T-helper 2 cell treated with Interferon-gamma antibody and Interleukin-4, amounts not matched to agents 5 μg/mL and 100 μg/mL, for 36 hours (primary cell): Measurements from ENCODE around the gene WDR17.

Source experiments
- DNase-seq: peaks from one replicate; pipeline ENCODE4 v3.0.0; 2021; ENCODE audit warnings: low spot score
- H3K27ac Mint-ChIP-seq: one replicate; pipeline ENCODE4 v1.8.0; 2021; ENCODE audit warnings: mild to moderate bottlenecking, mixed read lengths
- H3K27me3 Mint-ChIP-seq: one replicate; pipeline ENCODE4 v1.8.0; 2021; ENCODE audit warnings: low read depth, mixed read lengths
- H3K36me3 Mint-ChIP-seq: one replicate; pipeline ENCODE4 v1.8.0; 2021; ENCODE audit warnings: low read depth, mixed read lengths
- H3K4me1 Mint-ChIP-seq: one replicate; pipeline ENCODE4 v1.8.0; 2021; ENCODE audit warnings: low read depth, mixed read lengths
- H3K4me3 Mint-ChIP-seq: one replicate; pipeline ENCODE4 v1.8.0; 2022; ENCODE audit warnings: mild to moderate bottlenecking, moderate library complexity, mixed read lengths
- H3K9me3 Mint-ChIP-seq: one replicate; pipeline ENCODE4 v1.8.0; 2021; ENCODE audit warnings: mixed read lengths

Gene WDR17

DNA sequence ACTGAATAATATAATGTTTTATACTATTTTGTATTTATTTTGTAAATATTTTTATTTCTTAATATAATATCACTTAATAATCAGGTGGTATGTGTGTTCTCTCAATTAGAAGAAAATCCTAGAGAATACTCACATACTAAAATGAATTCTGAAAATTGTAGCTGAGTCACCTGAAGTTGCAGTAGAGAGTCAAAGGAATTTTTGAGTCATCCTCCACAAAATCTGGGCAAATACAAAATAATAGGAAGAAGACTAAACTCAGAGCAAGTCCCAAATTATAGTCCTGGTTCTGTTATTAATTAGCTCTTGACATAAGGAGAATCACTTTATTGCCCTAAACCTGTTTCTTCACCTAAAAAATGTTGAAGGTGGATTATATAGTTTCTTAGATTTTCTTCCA is 72.0 kb downstream of the WDR17 start:
- Mint-ChIP-seq H3K27me3 (no peaks in the 10 kb centered on the region), H3K27ac (no peak overlapping the region), H3K9me3 (no peaks in the 10 kb centered on the region), H3K4me3 (no peak overlapping the region), H3K4me1 (no peaks in the 10 kb centered on the region), H3K36me3 (no peaks in the 10 kb centered on the region)
- DNase-seq = no peak

- Mint-ChIP-seq H3K4me3 (no peak overlapping the region), H3K4me1 (no peaks in the 10 kb centered on the region), H3K27me3 (no peaks in the 10 kb centered on the region), H3K36me3 (no peaks in the 10 kb centered on the region), H3K27ac (no peak overlapping the region), H3K9me3 (no peaks in the 10 kb centered on the region)
- DNase-seq = no peak
Measured at GRCh38 chr4:176139518-176139917, 73.9 kb downstream of the WDR17 start.

GRCh38 chr4:176142253-176142652 is 76.6 kb downstream of the WDR17 start:
- DNase-seq = no peak
- H3K27me3 Mint-ChIP-seq = no peaks in the 10 kb centered on the region
- no peaks in the 10 kb centered on the region for H3K9me3 Mint-ChIP-seq
- no peak overlapping the region for H3K27ac Mint-ChIP-seq
- H3K36me3 Mint-ChIP-seq = no peaks in the 10 kb centered on the region
- no peak overlapping the region for H3K4me3 Mint-ChIP-seq
- H3K4me1 Mint-ChIP-seq = no peaks in the 10 kb centered on the region

GRCh38 chr4:176149680-176150355 is 84.2 kb downstream of the WDR17 start:
- Mint-ChIP-seq H3K9me3 (no peaks in the 10 kb centered on the region), H3K4me3 (no peak overlapping the region), H3K4me1 (no peaks in the 10 kb centered on the region), H3K36me3 (no peaks in the 10 kb centered on the region), H3K27me3 (no peaks in the 10 kb centered on the region), H3K27ac (no peak overlapping the region)
- DNase-seq = no peak

DNA sequence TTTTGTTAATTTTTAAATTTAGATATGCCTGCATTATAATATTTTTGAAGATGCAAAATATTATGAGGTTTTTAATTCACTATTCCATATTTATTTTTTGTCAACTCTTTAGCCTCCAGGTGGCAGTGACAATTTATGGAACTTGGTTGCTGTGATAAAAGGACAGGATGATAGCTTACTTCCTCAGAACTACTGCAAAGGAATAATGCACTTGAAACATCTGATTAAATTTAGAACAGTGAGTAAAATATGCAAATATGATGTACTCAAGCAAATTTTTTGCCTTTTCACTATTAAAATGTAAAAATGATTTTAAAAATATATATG is 84.7 kb downstream of the WDR17 start:
- H3K4me3 Mint-ChIP-seq = no peak overlapping the region
- H3K36me3 Mint-ChIP-seq = no peaks in the 10 kb centered on the region
- H3K27me3 Mint-ChIP-seq = no peaks in the 10 kb centered on the region
- DNase-seq = no peak
- H3K27ac Mint-ChIP-seq = no peak overlapping the region
- no peaks in the 10 kb centered on the region for H3K9me3 Mint-ChIP-seq
- H3K4me1 Mint-ChIP-seq = no peaks in the 10 kb centered on the region

- Mint-ChIP-seq H3K36me3 (no peaks in the 10 kb centered on the region), H3K27ac (no peak overlapping the region), H3K4me3 (no peak overlapping the region), H3K27me3 (no peaks in the 10 kb centered on the region), H3K9me3 (no peaks in the 10 kb centered on the region), H3K4me1 (no peaks in the 10 kb centered on the region)
- no peak for DNase-seq
Measured at GRCh38 chr4:176150704-176151103, 85.1 kb downstream of the WDR17 start.

- Mint-ChIP-seq H3K27ac (no peak overlapping the region), H3K27me3 (no peaks in the 10 kb centered on the region), H3K36me3 (no peaks in the 10 kb centered on the region), H3K4me1 (no peaks in the 10 kb centered on the region), H3K4me3 (no peak overlapping the region), H3K9me3 (no peaks in the 10 kb centered on the region)
- no peak for DNase-seq
Measured at GRCh38 chr4:176153124-176153523, 87.5 kb downstream of the WDR17 start.

GRCh38 chr4:176156656-176157055 is 91.0 kb downstream of the WDR17 start:
- Mint-ChIP-seq H3K4me1 (no peaks in the 10 kb centered on the region), H3K9me3 (no peaks in the 10 kb centered on the region), H3K27ac (no peak overlapping the region), H3K4me3 (no peak overlapping the region), H3K27me3 (no peaks in the 10 kb centered on the region), H3K36me3 (no peaks in the 10 kb centered on the region)
- no peak for DNase-seq

- Mint-ChIP-seq H3K27me3 (no peaks in the 10 kb centered on the region), H3K4me3 (no peak overlapping the region), H3K4me1 (no peaks in the 10 kb centered on the region), H3K9me3 (no peaks in the 10 kb centered on the region), H3K36me3 (no peaks in the 10 kb centered on the region), H3K27ac (no peak overlapping the region)
- no peak for DNase-seq
Measured at GRCh38 chr4:176163041-176163440, 97.4 kb downstream of the WDR17 start.

DNA sequence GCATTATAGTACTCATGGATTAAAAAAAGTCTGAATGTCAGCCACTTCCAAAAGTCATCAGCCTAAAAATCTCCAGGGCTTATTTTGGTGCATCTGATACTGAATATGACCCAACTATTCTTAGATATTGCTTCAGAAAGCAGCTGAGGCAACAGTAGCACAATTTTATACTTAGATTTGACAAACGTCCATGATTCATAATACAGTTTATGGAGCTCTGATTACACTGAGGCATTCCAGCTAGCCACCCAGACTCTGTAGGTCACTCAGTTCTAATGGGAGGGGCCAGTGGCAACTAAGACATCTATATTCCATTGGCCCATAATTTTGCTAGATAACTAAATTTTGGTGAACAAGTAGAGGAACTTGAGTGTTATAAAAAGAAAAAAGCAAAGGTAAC is 119.4 kb downstream of the WDR17 start:
- DNase-seq = no peak
- H3K27me3 Mint-ChIP-seq = peaks cover 13% of the 10 kb centered on the region
- H3K36me3 Mint-ChIP-seq = no peaks in the 10 kb centered on the region
- H3K9me3 Mint-ChIP-seq = no peaks in the 10 kb centered on the region
- no peak overlapping the region for H3K27ac Mint-ChIP-seq
- no peak overlapping the region for H3K4me3 Mint-ChIP-seq
- H3K4me1 Mint-ChIP-seq = peaks cover 3% of the 10 kb centered on the region

DNA sequence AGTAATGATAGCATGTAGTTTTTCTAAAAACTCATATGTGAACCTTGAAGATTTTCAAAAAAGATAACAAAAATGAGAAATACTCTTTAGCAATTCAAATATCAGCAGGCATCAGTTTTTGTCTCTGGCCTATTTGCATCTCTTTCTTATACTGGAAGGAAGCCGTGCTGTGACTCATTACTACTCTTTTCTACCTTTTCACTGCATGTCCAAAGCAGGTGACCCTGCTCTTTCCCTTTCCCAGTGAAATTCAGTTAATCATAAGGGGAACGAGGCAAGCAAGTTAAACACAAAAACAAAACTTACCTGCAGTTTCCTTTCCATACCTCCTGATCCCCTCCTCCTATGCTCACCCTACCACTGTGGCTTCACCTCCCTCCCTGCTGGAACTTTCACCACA is 120.4 kb downstream of the WDR17 start:
- Mint-ChIP-seq H3K36me3 (no peaks in the 10 kb centered on the region), H3K4me1 (peaks cover 3% of the 10 kb centered on the region), H3K27ac (no peak overlapping the region), H3K9me3 (no peaks in the 10 kb centered on the region), H3K4me3 (no peak overlapping the region), H3K27me3 (peaks cover 13% of the 10 kb centered on the region)
- DNase-seq = no peak

DNA sequence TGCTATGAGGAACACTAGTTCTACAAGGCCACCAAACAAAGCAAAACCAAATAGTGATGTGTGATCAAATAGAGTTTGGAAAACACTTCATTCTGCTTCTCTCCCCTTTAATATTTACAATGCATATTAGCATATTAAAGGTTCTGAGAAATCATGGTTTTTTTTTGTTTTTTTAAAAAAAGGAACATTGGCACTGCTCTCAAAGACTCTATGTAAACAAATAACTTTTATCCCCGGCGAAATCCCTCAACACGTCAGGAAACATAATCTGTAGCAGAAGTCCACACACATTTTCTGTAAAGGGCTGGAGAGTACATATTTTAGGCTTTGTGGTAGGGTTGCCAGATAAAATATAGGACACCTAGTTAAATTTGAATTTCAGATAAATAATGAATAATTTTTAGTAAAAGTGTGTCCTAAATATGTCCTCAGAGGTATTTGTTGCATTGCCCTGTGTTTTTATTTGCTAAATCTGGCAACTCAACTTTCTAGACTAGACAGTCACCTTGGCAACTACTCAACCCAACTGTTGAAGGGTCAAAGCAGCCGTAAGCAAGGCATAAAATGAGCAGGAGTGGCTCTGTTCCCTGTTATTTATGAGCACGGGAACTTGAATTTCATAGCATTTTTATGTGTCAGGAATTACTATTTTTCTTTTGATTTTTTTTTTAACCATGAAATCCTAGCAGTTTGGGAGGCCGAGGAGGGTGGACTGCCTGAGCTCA is 121.2 kb downstream of the WDR17 start:
- H3K36me3 Mint-ChIP-seq = no peaks in the 10 kb centered on the region
- H3K4me3 Mint-ChIP-seq = no peak overlapping the region
- H3K27me3 Mint-ChIP-seq = peaks cover 19% of the 10 kb centered on the region
- no peak for DNase-seq
- H3K27ac Mint-ChIP-seq = no peak overlapping the region
- H3K4me1 Mint-ChIP-seq = peaks cover 3% of the 10 kb centered on the region
- no peaks in the 10 kb centered on the region for H3K9me3 Mint-ChIP-seq

DNA sequence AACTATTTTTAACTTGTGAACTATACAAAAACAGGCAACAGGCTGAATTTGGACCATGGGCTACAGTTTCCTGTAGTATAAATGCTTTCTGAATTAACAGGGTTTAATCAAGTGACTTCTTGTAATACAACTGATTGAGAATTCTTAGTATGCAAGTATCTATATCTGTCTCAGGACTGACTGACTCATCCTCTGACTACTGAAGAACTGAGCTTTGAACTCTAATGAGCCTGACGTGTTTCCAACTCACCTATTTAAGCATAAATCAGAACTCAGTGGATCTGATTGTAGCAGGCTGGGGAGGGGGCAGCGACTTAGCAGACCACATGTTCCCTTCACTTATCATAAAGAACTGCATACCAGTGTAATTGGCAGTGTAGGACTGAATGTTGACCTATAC is 122.0 kb downstream of the WDR17 start:
- Mint-ChIP-seq H3K27me3 (peaks cover 20% of the 10 kb centered on the region), H3K27ac (no peak overlapping the region), H3K4me1 (peaks cover 3% of the 10 kb centered on the region), H3K4me3 (no peak overlapping the region), H3K9me3 (no peaks in the 10 kb centered on the region), H3K36me3 (no peaks in the 10 kb centered on the region)
- no peak for DNase-seq

DNA sequence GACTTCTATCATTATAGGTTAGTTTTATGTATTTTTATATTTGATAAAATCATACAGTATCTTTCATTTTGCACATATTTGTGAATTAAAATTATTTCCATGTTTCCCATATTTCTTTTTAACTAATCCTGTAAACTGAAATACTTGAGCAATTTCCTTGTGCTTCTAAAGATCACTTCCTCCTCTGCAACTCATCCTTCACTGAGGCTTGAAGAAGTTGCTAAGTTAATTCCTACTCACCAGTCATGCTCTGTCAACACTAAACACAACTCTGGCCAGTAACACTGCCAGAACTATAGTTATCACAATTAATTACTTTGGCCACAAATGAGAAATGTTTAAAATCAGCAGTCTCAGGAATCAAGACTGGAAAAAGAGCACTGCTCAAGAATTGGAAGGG is 123.0 kb downstream of the WDR17 start:
- Mint-ChIP-seq H3K27ac (no peak overlapping the region), H3K27me3 (peaks cover 24% of the 10 kb centered on the region), H3K36me3 (no peaks in the 10 kb centered on the region), H3K9me3 (no peaks in the 10 kb centered on the region), H3K4me1 (peaks cover 4% of the 10 kb centered on the region), H3K4me3 (no peak overlapping the region)
- no peak for DNase-seq
